GM19468 (cell line): Measurements from ENCODE around the gene PSME3IP1.

ENCODE experiments used
- ATAC-seq: cut with Tn5 transposase; IDR thresholded peaks from one replicate; pipeline ENCODE4 v1.9.1; 2021; ENCODE audit warnings: mild to moderate bottlenecking, moderate library complexity, moderate number of reproducible peaks; ENCODE audit not compliant: unreplicated experiment; ENCODE audit errors: extremely low read depth

Gene PSME3IP1

GRCh38 chr16:57147381-57148221 lies 38.2 kb downstream of the PSME3IP1 start:
- no peak for ATAC-seq

- no peak for ATAC-seq
These were observed 39.1 kb downstream of the PSME3IP1 start for GRCh38 chr16:57146735-57147134.

GRCh38 chr16:57146040-57146647 lies 39.7 kb downstream of the PSME3IP1 start:
- no peak for ATAC-seq

- no peak for ATAC-seq
These were observed 40.5 kb downstream of the PSME3IP1 start for GRCh38 chr16:57145046-57146021.

GRCh38 chr16:57144027-57144426 lies 41.8 kb downstream of the PSME3IP1 start:
- ATAC-seq, result no peak

- no peak for ATAC-seq
These were observed 42.5 kb downstream of the PSME3IP1 start for GRCh38 chr16:57143149-57143921.

- no peak for ATAC-seq
These were observed 43.8 kb downstream of the PSME3IP1 start for GRCh38 chr16:57141822-57142631.

- ATAC-seq, result no peak
These were observed 44.7 kb downstream of the PSME3IP1 start for GRCh38 chr16:57140931-57141668.

GRCh38 chr16:57138281-57138935 lies 47.4 kb downstream of the PSME3IP1 start:
- no peak for ATAC-seq

GRCh38 chr16:57137566-57138273 lies 48.1 kb downstream of the PSME3IP1 start:
- ATAC-seq, result no peak

GRCh38 chr16:57137043-57137442 lies 48.8 kb downstream of the PSME3IP1 start:
- ATAC-seq, result no peak

GRCh38 chr16:57134982-57135381 lies 50.9 kb downstream of the PSME3IP1 start:
- ATAC-seq, result no peak

GRCh38 chr16:57133886-57134285 lies 52.0 kb downstream of the PSME3IP1 start:
- no peak for ATAC-seq

- no peak for ATAC-seq
These were observed 52.8 kb downstream of the PSME3IP1 start for GRCh38 chr16:57133031-57133430.

GRCh38 chr16:57132470-57132869 lies 53.4 kb downstream of the PSME3IP1 start:
- no peak for ATAC-seq

GRCh38 chr16:57131351-57131970 lies 54.4 kb downstream of the PSME3IP1 start:
- ATAC-seq, result no peak

GRCh38 chr16:57130950-57131321 lies 54.9 kb downstream of the PSME3IP1 start:
- no peak for ATAC-seq
